Parathyroid adenoma (tissue), 2 donors: Measurements from ENCODE around the gene PGBD5.

Experiments used
- H2AFZ ChIP-seq: fragments of 300-600 bp; sonication (generic); one replicate; pipeline ENCODE4 v1.7.0; 2017; ENCODE audit warnings: antibody characterized with exemption, mild to moderate bottlenecking
- H3K27ac ChIP-seq: fragments of 300-600 bp; sonication (generic); one replicate; pipeline ENCODE4 v1.7.0; 2017
- H3K27me3 ChIP-seq: fragments of 300-600 bp; sonication (generic); one replicate; pipeline ENCODE4 v1.7.0; 2017; ENCODE audit warnings: low read length; ENCODE audit not compliant: control insufficient read depth, insufficient read depth
- H3K36me3 ChIP-seq: fragments of 300-600 bp; sonication (generic); one replicate; pipeline ENCODE4 v1.7.0; 2017; ENCODE audit warnings: low read length; ENCODE audit not compliant: control insufficient read depth, insufficient read depth
- H3K4me1 ChIP-seq: fragments of 300-600 bp; sonication (generic); one replicate; pipeline ENCODE4 v1.7.0; 2017; ENCODE audit warnings: control low read depth
- H3K4me2 ChIP-seq: fragments of 300-600 bp; sonication (generic); one replicate; pipeline ENCODE4 v1.7.0; 2017; ENCODE audit warnings: low read length
- H3K4me3 ChIP-seq: fragments of 300-600 bp; sonication (generic); one replicate; pipeline ENCODE4 v1.7.0; 2017; ENCODE audit warnings: low read depth, low read length
- H3K79me2 ChIP-seq: fragments of 300-600 bp; sonication (generic); one replicate; pipeline ENCODE4 v1.7.0; 2017; ENCODE audit warnings: control low read depth
- H3K9ac ChIP-seq: fragments of 300-600 bp; sonication (generic); one replicate; pipeline ENCODE4 v1.7.0; 2017; ENCODE audit warnings: mild to moderate bottlenecking
- H3K9me3 ChIP-seq: fragments of 300-600 bp; sonication (generic); one replicate; pipeline ENCODE4 v1.7.0; 2017; ENCODE audit warnings: low read length; ENCODE audit not compliant: control insufficient read depth
- CTCF ChIP-seq: fragments of 300-600 bp; sonication (generic); IDR thresholded peaks from one replicate; pipeline ENCODE4 v1.7.0; 2017; ENCODE audit warnings: antibody characterized with exemption, mild to moderate bottlenecking
- donor health status: primary hyperparathyroidism.

The PGBD5 gene

DNA sequence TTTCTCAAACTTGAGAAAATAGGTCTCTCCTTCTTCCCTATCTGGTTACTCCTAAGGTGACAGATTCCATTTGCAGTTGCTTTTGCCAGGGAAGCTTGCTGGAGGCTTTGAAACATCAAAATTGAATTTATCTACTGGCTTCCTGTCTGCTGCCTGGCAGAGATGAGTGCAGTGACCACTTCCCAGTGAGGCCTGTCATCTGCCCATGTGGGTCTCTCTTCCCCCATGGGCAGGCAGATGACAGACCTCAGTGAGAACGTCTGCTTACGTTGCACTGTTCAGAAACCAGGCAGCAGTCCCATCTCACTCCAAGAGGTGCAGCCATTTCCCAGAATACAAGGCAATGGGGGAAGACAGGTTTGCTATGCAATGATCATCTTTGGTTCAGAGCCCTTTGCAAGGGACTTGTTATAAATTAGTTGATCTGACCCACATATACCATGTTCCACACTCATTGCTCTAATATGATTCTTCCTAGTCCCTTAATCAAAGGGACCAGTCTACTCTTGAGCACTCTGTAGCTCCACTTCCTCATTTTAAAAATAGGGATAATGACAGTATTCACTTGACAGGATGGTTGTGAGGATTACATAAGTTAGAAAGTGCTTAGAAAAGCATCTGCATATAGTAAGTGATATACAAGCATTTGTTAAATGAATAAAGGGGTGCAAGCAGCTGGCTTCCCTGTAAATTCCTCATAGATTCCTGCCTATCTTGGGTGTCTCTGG, 10.6 kb downstream of the PGBD5 start:
- no peaks in the 10 kb centered on the region for H3K36me3 ChIP-seq
- no peak overlapping the region for H3K4me2 ChIP-seq
- H3K4me3 ChIP-seq, result no peak overlapping the region
- no peaks in the 10 kb centered on the region for H3K27me3 ChIP-seq
- H2AFZ ChIP-seq, result no peak overlapping the region
- H3K4me1 ChIP-seq, result peaks cover 6% of the 10 kb centered on the region
- no peaks in the 10 kb centered on the region for H3K9me3 ChIP-seq
- no peak overlapping the region for H3K27ac ChIP-seq
- H3K79me2 ChIP-seq, result peaks cover 6% of the 10 kb centered on the region
- TF ChIP-seq CTCF, result no peak
- H3K9ac ChIP-seq, result no peak overlapping the region

DNA sequence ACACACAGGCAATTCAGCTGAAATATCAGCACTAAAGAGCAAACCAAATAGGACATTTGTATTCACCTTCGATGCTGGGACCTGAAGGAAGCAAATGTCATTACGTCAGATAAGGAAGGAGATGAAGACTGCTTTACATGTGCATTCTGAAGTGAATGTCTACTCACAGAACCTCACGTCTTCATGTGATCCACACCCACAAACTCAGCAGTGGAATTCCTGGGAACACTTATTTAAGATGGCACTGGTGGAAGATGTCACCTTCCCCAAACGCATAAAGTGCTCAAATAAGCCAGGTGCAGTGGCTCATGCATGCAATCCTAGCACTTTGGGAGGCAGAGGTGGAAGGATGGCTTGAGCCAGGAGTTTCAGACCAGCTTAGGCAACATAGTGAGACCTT, 11.4 kb downstream of the PGBD5 start:
- Histone ChIP-seq H3K4me3 (no peak overlapping the region), H3K4me2 (no peak overlapping the region), H3K79me2 (peaks cover 6% of the 10 kb centered on the region), H3K9ac (no peak overlapping the region), H3K27me3 (no peaks in the 10 kb centered on the region), H3K9me3 (no peaks in the 10 kb centered on the region), H3K27ac (no peak overlapping the region), H3K36me3 (no peaks in the 10 kb centered on the region), H2AFZ (no peak overlapping the region), H3K4me1 (peaks cover 6% of the 10 kb centered on the region)
- no peak for TF ChIP-seq CTCF

DNA sequence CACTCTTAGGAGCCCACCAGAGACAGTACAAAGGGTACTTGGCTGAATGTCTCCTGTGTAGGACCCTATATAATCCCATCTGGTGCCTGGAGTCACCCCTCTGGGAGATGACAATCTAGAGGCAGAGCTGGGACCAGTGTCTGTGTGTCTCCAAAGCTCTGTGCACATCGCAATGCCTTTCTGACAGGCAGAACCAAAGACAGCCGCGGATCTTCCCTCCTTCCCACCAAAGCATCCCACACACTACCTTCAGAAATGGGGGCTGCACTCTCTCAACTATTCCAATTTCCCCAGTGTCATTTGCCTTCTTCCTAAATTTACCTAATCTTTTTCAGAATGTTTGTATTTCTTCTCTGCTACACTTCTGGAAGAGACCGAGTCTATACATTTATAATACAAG, 12.0 kb downstream of the PGBD5 start:
- H3K79me2 ChIP-seq, result peaks cover 3% of the 10 kb centered on the region
- no peaks in the 10 kb centered on the region for H3K36me3 ChIP-seq
- no peaks in the 10 kb centered on the region for H3K9me3 ChIP-seq
- H3K27me3 ChIP-seq, result no peaks in the 10 kb centered on the region
- H3K27ac ChIP-seq, result no peak overlapping the region
- H3K4me2 ChIP-seq, result no peak overlapping the region
- no peak overlapping the region for H3K4me3 ChIP-seq
- no peak overlapping the region for H2AFZ ChIP-seq
- no peak overlapping the region for H3K9ac ChIP-seq
- H3K4me1 ChIP-seq, result peaks cover 6% of the 10 kb centered on the region
- TF ChIP-seq CTCF, result no peak

DNA sequence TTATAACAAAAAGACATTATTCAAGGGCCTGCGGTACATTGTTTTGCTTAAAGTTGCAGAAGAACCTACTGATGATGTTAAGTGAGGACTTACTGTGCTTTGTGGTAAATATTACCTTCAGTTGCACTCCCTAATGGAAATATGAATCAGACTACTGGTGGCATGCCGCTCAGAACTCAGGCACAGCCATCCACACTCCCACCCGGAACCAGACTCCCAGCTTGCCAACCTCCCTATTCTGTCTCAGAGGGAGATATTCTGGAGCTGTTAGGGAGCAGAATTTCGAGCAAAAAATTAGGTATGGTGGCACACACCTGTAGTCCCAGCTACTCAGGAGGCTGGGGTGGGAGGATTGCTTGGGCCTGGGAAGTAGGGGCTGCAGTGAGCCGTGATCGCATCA, 13.1 kb downstream of the PGBD5 start:
- Histone ChIP-seq H3K4me2 (no peak overlapping the region), H3K4me1 (peaks cover 6% of the 10 kb centered on the region), H3K27ac (no peak overlapping the region), H3K79me2 (peaks cover 3% of the 10 kb centered on the region), H2AFZ (no peak overlapping the region), H3K4me3 (no peak overlapping the region), H3K9ac (no peak overlapping the region), H3K36me3 (no peaks in the 10 kb centered on the region), H3K9me3 (no peaks in the 10 kb centered on the region), H3K27me3 (no peaks in the 10 kb centered on the region)
- TF ChIP-seq CTCF, result no peak

GRCh38 chr1:230408971-230409370, 17.2 kb downstream of the PGBD5 start:
- Histone ChIP-seq H3K9ac (no peak overlapping the region), H3K4me2 (no peak overlapping the region), H3K36me3 (no peaks in the 10 kb centered on the region), H3K27me3 (no peaks in the 10 kb centered on the region), H3K79me2 (peaks cover 1% of the 10 kb centered on the region), H3K9me3 (no peaks in the 10 kb centered on the region), H3K4me3 (no peak overlapping the region), H3K4me1 (no peaks in the 10 kb centered on the region), H3K27ac (no peak overlapping the region), H2AFZ (no peak overlapping the region)
- TF ChIP-seq CTCF, result no peak
